ENCODE measurements around the gene SELENOI.
"Not testable (repeated sequence)": the region's sequence is repeated elsewhere in the genome, so short reads cannot be mapped to it uniquely, and the experiment has no call there.

Gene SELENOI

GRCh38 chr2:26327291-26328272, 18.4 kb upstream of the SELENOI start:
- no peak for DNase-seq (ENCODE audit: low read depth)

- not testable (repeated sequence) for DNase-seq (ENCODE audit: low read depth)
Observed at GRCh38 chr2:26329083-26329482, 16.9 kb upstream of the SELENOI start.

GRCh38 chr2:26330114-26330549, 15.8 kb upstream of the SELENOI start:
- peak; percentile 66 for DNase-seq (ENCODE audit: low read depth)

GRCh38 chr2:26330604-26331003, 15.3 kb upstream of the SELENOI start:
- DNase-seq (ENCODE audit: low read depth), result no peak

- not testable (repeated sequence) for DNase-seq (ENCODE audit: low read depth)
Observed at GRCh38 chr2:26331321-26331720, 14.6 kb upstream of the SELENOI start.

GRCh38 chr2:26333293-26333692, 12.7 kb upstream of the SELENOI start:
- no peak for DNase-seq (ENCODE audit: low read depth)

- no peak for DNase-seq (ENCODE audit: low read depth)
Observed at GRCh38 chr2:26335231-26335630, 10.7 kb upstream of the SELENOI start.

- DNase-seq (ENCODE audit: low read depth), result no peak
Observed at GRCh38 chr2:26336719-26337118, 9.2 kb upstream of the SELENOI start.

GRCh38 chr2:26337298-26337697, 8.6 kb upstream of the SELENOI start:
- DNase-seq (ENCODE audit: low read depth), result no peak

- no peak for DNase-seq (ENCODE audit: low read depth)
Observed at GRCh38 chr2:26340831-26341230, 5.1 kb upstream of the SELENOI start.

- DNase-seq (ENCODE audit: low read depth), result no peak
Observed at GRCh38 chr2:26344581-26345282, 1.2 kb upstream of the SELENOI start.

GRCh38 chr2:26345283-26345544, 729 bp upstream of the SELENOI start:
- no peak for DNase-seq (ENCODE audit: low read depth)

GRCh38 chr2:26346454-26347053, 611 bp downstream of the SELENOI start, which contains the start of gene ADGRF3:
ADGRF3 (minus strand) TSS chr2:26346789; CDS start chr2:26346234, 555 bp downstream.
- no peak for DNase-seq (ENCODE audit: low read depth)

- no peak for DNase-seq (ENCODE audit: low read depth)
Observed at GRCh38 chr2:26347286-26347865, 1.4 kb downstream of the SELENOI start.

GRCh38 chr2:26349690-26350089, 3.7 kb downstream of the SELENOI start:
- no peak for DNase-seq (ENCODE audit: low read depth)

- no peak for DNase-seq (ENCODE audit: low read depth)
Observed at GRCh38 chr2:26351375-26352090, 5.6 kb downstream of the SELENOI start.

GRCh38 chr2:26352892-26353291, 6.9 kb downstream of the SELENOI start:
- DNase-seq (ENCODE audit: low read depth), result no peak

GRCh38 chr2:26354469-26354868, 8.5 kb downstream of the SELENOI start:
- not testable (repeated sequence) for DNase-seq (ENCODE audit: low read depth)

- peak; percentile 89 for DNase-seq (ENCODE audit: low read depth)
Observed at GRCh38 chr2:26355038-26355995, 9.4 kb downstream of the SELENOI start.

GRCh38 chr2:26356111-26356510, 10.2 kb downstream of the SELENOI start:
- DNase-seq (ENCODE audit: low read depth), result no peak

GRCh38 chr2:26356771-26357170, 10.8 kb downstream of the SELENOI start:
- DNase-seq (ENCODE audit: low read depth), result no peak

All from fibroblast of the conjunctiva (primary cell).